ENCODE data around the gene ATP6V0C.
A peak's percentile ranks its signal among the peaks of the same experiment; 100 is the strongest.

ATP6V0C gene

GRCh38 chr16:2507052-2507659 is 6.6 kb upstream of the ATP6V0C start:
- peaks cover 8% of the 10 kb centered on the region for H3K79me2 ChIP-seq (ENCODE audit: control insufficient read depth, low read length)
- H3K9me3 ChIP-seq (ENCODE audit: control insufficient read depth, insufficient read depth, low read length) = no peaks in the 10 kb centered on the region
- H3K4me1 ChIP-seq (ENCODE audit: control insufficient read depth, low read length) = peaks cover 82% of the 10 kb centered on the region
- no peaks in the 10 kb centered on the region for H3K27me3 ChIP-seq (ENCODE audit: control insufficient read depth, low read length)
- H3K9me2 ChIP-seq (replicated peaks; ENCODE audit: control insufficient read depth, low read length) = no peaks in the 10 kb centered on the region
- H3K4me3 ChIP-seq (ENCODE audit: low read length) = peak overlapping the region; percentile 33
- H3K36me3 ChIP-seq (ENCODE audit: control insufficient read depth, low read length) = peaks cover 5% of the 10 kb centered on the region
- H3K27ac ChIP-seq (ENCODE audit: low read depth, low read length) = peak overlapping the region; percentile 67
- TF ChIP-seq EZH2phosphoT487 (IDR thresholded peaks at IDR 0.05; ENCODE audit: borderline replicate concordance, low read length) (no peak), CTCF (IDR thresholded peaks at IDR 0.05; ENCODE audit: low read depth, low read length, poor library complexity, severe bottlenecking) (peak; percentile 31)
- H4K20me1 ChIP-seq (ENCODE audit: control insufficient read depth, insufficient read depth, low read depth, low read length) = no peaks in the 10 kb centered on the region
- H3F3A ChIP-seq (ENCODE audit: control insufficient read depth, insufficient read depth) = peaks cover 17% of the 10 kb centered on the region
- H3K4me2 ChIP-seq (ENCODE audit: low read length) = peak overlapping the region; percentile 55

DNA sequence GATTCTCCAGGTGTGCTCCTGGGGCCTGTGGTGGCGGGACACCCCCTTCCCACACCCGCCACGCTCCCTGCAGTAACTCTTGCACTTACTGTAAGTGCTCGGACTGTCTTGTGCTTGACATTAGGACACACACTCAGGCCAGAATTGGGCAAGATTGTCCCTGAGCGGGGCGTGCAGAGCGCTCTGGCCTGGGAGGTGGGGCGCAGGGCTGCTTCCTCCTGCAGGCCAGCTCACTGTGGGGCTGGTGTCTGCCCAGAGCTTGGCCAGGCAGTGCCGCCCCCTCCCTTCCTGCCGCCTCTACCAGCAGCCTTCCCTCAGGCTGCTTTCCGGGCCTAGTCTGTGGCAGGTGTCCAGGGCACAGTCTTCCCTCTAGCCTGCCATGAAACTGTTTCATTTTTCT is 6.1 kb upstream of the ATP6V0C start:
- Histone ChIP-seq H3F3A (ENCODE audit: control insufficient read depth, insufficient read depth) (peaks cover 17% of the 10 kb centered on the region), H3K4me3 (ENCODE audit: low read length) (no peak overlapping the region), H3K4me1 (ENCODE audit: control insufficient read depth, low read length) (peaks cover 82% of the 10 kb centered on the region), H3K79me2 (ENCODE audit: control insufficient read depth, low read length) (peaks cover 3% of the 10 kb centered on the region; the same call in 1 of the 2 replicates), H3K27me3 (ENCODE audit: control insufficient read depth, low read length) (no peaks in the 10 kb centered on the region), H3K36me3 (ENCODE audit: control insufficient read depth, low read length) (no peaks in the 10 kb centered on the region; the same call in 1 of the 2 replicates), H3K9me3 (ENCODE audit: control insufficient read depth, insufficient read depth, low read length) (no peaks in the 10 kb centered on the region), H4K20me1 (ENCODE audit: control insufficient read depth, insufficient read depth, low read depth, low read length) (no peaks in the 10 kb centered on the region), H3K4me2 (ENCODE audit: low read length) (peak overlapping the region; percentile 55), H3K9me2 (replicated peaks; ENCODE audit: control insufficient read depth, low read length) (no peaks in the 10 kb centered on the region), H3K27ac (ENCODE audit: low read depth, low read length) (peak overlapping the region; percentile 67)
- TF ChIP-seq CTCF (IDR thresholded peaks at IDR 0.05; ENCODE audit: low read depth, low read length, poor library complexity, severe bottlenecking) (no peak), EZH2phosphoT487 (IDR thresholded peaks at IDR 0.05; ENCODE audit: borderline replicate concordance, low read length) (no peak)

GRCh38 chr16:2508722-2509400 is 4.9 kb upstream of the ATP6V0C start:
- Histone ChIP-seq H3K4me1 (ENCODE audit: control insufficient read depth, low read length) (peaks cover 78% of the 10 kb centered on the region), H3K27ac (ENCODE audit: low read depth, low read length) (no peak overlapping the region), H3K4me3 (ENCODE audit: low read length) (no peak overlapping the region), H3K4me2 (ENCODE audit: low read length) (no peak overlapping the region), H4K20me1 (ENCODE audit: control insufficient read depth, insufficient read depth, low read depth, low read length) (no peaks in the 10 kb centered on the region), H3K9me2 (replicated peaks; ENCODE audit: control insufficient read depth, low read length) (no peaks in the 10 kb centered on the region), H3F3A (ENCODE audit: control insufficient read depth, insufficient read depth) (peaks cover 14% of the 10 kb centered on the region), H3K27me3 (ENCODE audit: control insufficient read depth, low read length) (no peaks in the 10 kb centered on the region), H3K79me2 (ENCODE audit: control insufficient read depth, low read length) (peaks cover 1% of the 10 kb centered on the region), H3K36me3 (ENCODE audit: control insufficient read depth, low read length) (peaks cover under 1% of the 10 kb centered on the region), H3K9me3 (ENCODE audit: control insufficient read depth, insufficient read depth, low read length) (no peaks in the 10 kb centered on the region)
- TF ChIP-seq CTCF (IDR thresholded peaks at IDR 0.05; ENCODE audit: low read depth, low read length, poor library complexity, severe bottlenecking) (no peak), EZH2phosphoT487 (IDR thresholded peaks at IDR 0.05; ENCODE audit: borderline replicate concordance, low read length) (no peak)

Data from DOHH2 (cell line).